K562 (cell line): ENCODE measurements around the gene ANKS3.

ENCODE experiments used
- CREBBP ChIP-seq: IDR thresholded peaks from one replicate; pipeline ENCODE4 v1.6.1; 2012; ENCODE audit warnings: low read depth, mild to moderate bottlenecking, control low read depth, inconsistent platforms, low read length
- CTCF ChIP-seq, 3 experiments: IDR thresholded peaks in 2 of 3; conservative IDR thresholded peaks in 1 of 3; 2 replicates each; pipeline ENCODE4 v1.5.1; 2011 to 2012; ENCODE audit warnings: low read length in 3 of 3, mild to moderate bottlenecking in 3 of 3, control low read depth in 2 of 3, improper control_type of control experiment in 1 of 3, inconsistent platforms in 1 of 3, low read depth in 1 of 3, mixed read lengths in 1 of 3, moderate library complexity in 1 of 3; ENCODE audit not compliant: insufficient read depth in 2 of 3
- EZH2 ChIP-seq: IDR thresholded peaks from 2 replicates; pipeline ENCODE4 v1.6.1; 2012; ENCODE audit warnings: low read depth, mild to moderate bottlenecking, inconsistent platforms, low read length, borderline replicate concordance
- GABPB1 ChIP-seq: sonication (generic); formaldehyde crosslinking; IDR thresholded peaks from 2 replicates; pipeline ENCODE4 v1.8.0; 2022; ENCODE audit warnings: mild to moderate bottlenecking, missing genetic modification reagents
- KLF10 ChIP-seq: fragments of 250-450 bp; sonication (Bioruptor Pico); IDR thresholded peaks from 2 replicates; pipeline ENCODE4 v1.6.1; 2021; ENCODE audit warnings: matching md5 sums
- NONO ChIP-seq, 2 experiments: fragments of 200-400 bp in 1 of 2; fragments of 450-650 bp in 1 of 2; formaldehyde crosslinking in 1 of 2; IDR thresholded peaks; 2 replicates each; pipeline ENCODE4 v1.6.1; 2017; ENCODE audit warnings: low read depth in 2 of 2, mild to moderate bottlenecking in 2 of 2, moderate library complexity in 2 of 2, low read length in 1 of 2
- POLR2AphosphoS5 ChIP-seq: IDR thresholded peaks from 2 replicates; pipeline ENCODE4 v1.6.1; 2011; ENCODE audit warnings: mild to moderate bottlenecking, low read depth, low read length, moderate library complexity; ENCODE audit not compliant: control insufficient read depth, insufficient read depth
- PYGO2 ChIP-seq: fragments of 450-650 bp; IDR thresholded peaks from 2 replicates; pipeline ENCODE4 v1.6.1; 2016; ENCODE audit warnings: mild to moderate bottlenecking, missing genetic modification characterization, moderate library complexity, missing compliant biosample characterization
- RAD21 ChIP-seq, 2 experiments: fragments of 250-450 bp in 1 of 2; fragments of 450-650 bp in 1 of 2; sonication (Bioruptor Pico) in 1 of 2; formaldehyde crosslinking in 1 of 2; IDR thresholded peaks in 1 of 2; conservative IDR thresholded peaks in 1 of 2; 2 replicates each; pipeline versions ENCODE4 v1.4.0 to v1.8.0; 2020 to 2022; ENCODE audit warnings: mild to moderate bottlenecking in 2 of 2, moderate library complexity in 1 of 2
- RFX5 ChIP-seq: IDR thresholded peaks from 2 replicates; pipeline ENCODE4 v1.6.1; 2011; ENCODE audit warnings: low read depth, mild to moderate bottlenecking, improper control_type of control experiment, low read length
- SP1 ChIP-seq: sonication (generic); formaldehyde crosslinking; IDR thresholded peaks from 2 replicates; pipeline ENCODE4 v1.8.1; 2022; ENCODE audit warnings: mild to moderate bottlenecking, missing genetic modification reagents
- TAF1 ChIP-seq: IDR thresholded peaks from 2 replicates; pipeline ENCODE4 v1.6.1; 2011; ENCODE audit warnings: mild to moderate bottlenecking, low read length, moderate library complexity; ENCODE audit not compliant: insufficient read depth, control insufficient read depth, severe bottlenecking; ENCODE audit errors: extremely low read depth
- USF1 ChIP-seq: sonication (generic); formaldehyde crosslinking; IDR thresholded peaks from 2 replicates; pipeline ENCODE4 v1.9.0; 2022; ENCODE audit warnings: mild to moderate bottlenecking, missing genetic modification reagents

DNA sequence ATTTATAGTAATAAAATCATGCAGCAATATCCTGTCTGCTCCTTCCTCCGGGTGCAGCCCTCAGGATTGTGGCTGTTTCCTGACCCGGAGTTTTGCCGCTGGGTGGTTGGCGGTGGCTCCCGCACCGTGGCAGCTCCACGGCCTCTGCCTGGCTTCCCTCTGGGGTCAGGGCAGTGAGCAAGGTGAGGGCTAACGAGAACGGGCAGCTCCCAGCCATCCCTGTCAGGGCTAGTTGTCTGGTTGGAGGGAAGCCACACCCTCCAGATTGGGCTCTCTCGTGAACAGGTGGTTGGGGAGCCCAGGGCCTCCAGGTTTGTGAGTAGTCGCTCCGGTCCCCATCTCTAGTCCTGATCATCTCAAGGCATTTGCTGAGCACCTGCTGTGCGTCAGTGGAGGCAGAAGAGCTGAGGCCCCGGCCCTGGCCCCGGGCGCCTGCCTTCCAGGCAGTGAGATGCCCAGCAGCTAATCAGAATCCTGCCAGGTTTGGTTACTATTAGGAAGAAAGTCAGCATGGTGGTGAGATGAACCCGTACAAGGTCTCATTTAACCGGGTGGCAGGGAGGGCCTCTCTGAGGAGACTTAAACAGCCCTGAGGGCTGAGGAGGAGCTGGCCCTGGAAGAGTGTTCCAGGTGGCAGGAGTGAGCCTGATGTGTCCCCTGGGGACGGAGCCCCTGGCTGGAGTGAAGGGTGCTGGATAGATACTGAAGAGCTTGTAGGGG lies 43.0 kb downstream of the ANKS3 start:
- no peak for TF ChIP-seq GABPB1 (CRISPR knock-in tag)
- no peak for TF ChIP-seq PYGO2 (tag)
- TF ChIP-seq NONO (IDR thresholded peaks at IDR 0.05; ENCODE audit: low read depth in 2 of 2, low read length in 1 of 2), result no peak
- no peak for TF ChIP-seq KLF10 (CRISPR knock-in tag)
- TF ChIP-seq POLR2AphosphoS5, result no peak
- no peak for TF ChIP-seq TAF1
- TF ChIP-seq CREBBP, result no peak
- TF ChIP-seq SP1, result no peak
- TF ChIP-seq RAD21 (CRISPR knock-in tag; conservative IDR thresholded peaks at IDR 0.05 in 1 of 2, IDR thresholded peaks at IDR 0.05 in 1 of 2), result no peak
- TF ChIP-seq CTCF (IDR thresholded peaks at IDR 0.05 in 2 of 3, conservative IDR thresholded peaks at IDR 0.05 in 1 of 3; ENCODE audit: insufficient read depth in 2 of 3, low read depth in 1 of 3, low read length in 3 of 3), result no peak
- TF ChIP-seq EZH2, result no peak
- TF ChIP-seq RFX5, result no peak
- TF ChIP-seq USF1 (CRISPR knock-in tag), result no peak
